Suprapubic skin (tissue), 4 donors: ENCODE data around the gene SLC4A9.

Experiments used
- CTCF ChIP-seq, 2 donors: fragments of 200-600 bp in 1 of 2; fragments of 450-650 bp in 1 of 2; sonication (generic) in 1 of 2; IDR thresholded peaks; one replicate each; pipeline ENCODE4 v1.5.1; 2016 to 2019; ENCODE audit warnings: antibody characterized with exemption in 2 of 2, mild to moderate bottlenecking in 1 of 2, moderate library complexity in 1 of 2
- EP300 ChIP-seq: sonication (generic); formaldehyde crosslinking; IDR thresholded peaks from one replicate; pipeline ENCODE4 v1.6.1; 2017; ENCODE audit warnings: antibody characterized with exemption
- POLR2A ChIP-seq, 2 donors: fragments of 450-650 bp; IDR thresholded peaks; one replicate each; pipeline ENCODE4 v1.6.1; 2017; ENCODE audit warnings: antibody characterized with exemption in 2 of 2, mild to moderate bottlenecking in 2 of 2, moderate library complexity in 2 of 2
- POLR2AphosphoS5 ChIP-seq, 3 donors: sonication (generic); formaldehyde crosslinking; IDR thresholded peaks; one replicate each; pipeline ENCODE4 v1.6.1; 2017; ENCODE audit warnings: antibody characterized with exemption in 3 of 3

- no peak for TF ChIP-seq CTCF (IDR thresholded peaks at IDR 0.05)
- TF ChIP-seq POLR2A (IDR thresholded peaks at IDR 0.05) = no peak
- TF ChIP-seq POLR2AphosphoS5 (IDR thresholded peaks at IDR 0.05) = no peak
- no peak for TF ChIP-seq EP300
Observed at GRCh38 chr5:140327589-140327988, 32.4 kb upstream of the SLC4A9 start.
